GM18505 (cell line): ENCODE data around the gene CCDC18.
"Not testable (repeated sequence)": the region's sequence is repeated elsewhere in the genome, so short reads cannot be mapped to it uniquely, and the experiment has no call there.

Experiments used
- ATAC-seq: cut with Tn5 transposase; IDR thresholded peaks from one replicate; pipeline ENCODE4 v1.9.1; 2021; ENCODE audit not compliant: unreplicated experiment
- POLR2A ChIP-seq: IDR thresholded peaks from 4 replicates; pipeline ENCODE4 v1.6.1; 2011; ENCODE audit warnings: borderline replicate concordance; ENCODE audit not compliant: insufficient read depth, insufficient read length; ENCODE audit errors: extremely low read depth

CCDC18 gene

DNA sequence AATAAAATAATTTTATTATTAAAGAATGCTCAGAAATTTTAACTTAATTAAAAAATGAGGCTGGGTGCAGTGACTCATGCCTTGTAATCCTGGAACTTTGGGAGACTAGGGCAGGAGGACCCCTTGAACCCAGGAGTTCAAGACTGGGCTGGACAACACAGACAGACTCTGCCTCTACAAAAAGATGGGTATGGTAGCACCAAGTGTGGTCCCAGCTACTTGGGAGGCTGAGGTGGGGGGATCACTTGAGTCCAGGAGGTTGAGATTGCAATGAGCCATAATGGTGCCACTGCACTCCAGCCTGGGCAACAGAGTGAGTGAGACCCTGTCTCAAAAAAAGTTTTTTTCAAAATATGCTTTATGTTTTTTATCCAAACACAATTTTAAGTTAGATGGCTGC lies 25.6 kb upstream of the CCDC18 start:
- ATAC-seq = no peak
- no peak for TF ChIP-seq POLR2A

DNA sequence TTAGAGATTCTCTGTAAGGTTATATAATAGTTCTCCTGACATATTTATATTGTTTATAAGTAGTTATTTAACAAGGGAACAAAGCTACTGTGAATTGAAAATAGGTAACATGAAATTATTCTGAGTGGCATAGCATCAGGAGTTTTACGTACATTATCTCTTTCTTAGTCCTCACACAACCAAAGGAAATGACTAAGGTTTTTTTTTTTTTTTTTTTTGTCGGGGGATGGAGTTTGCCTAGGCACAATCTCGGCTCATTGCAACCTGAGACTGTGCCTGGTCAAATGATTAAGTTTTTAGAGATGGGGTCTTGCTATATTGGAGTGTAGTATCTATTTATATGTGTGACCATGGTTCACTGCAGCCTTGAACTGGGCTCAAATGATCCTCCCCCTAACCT lies 25.2 kb upstream of the CCDC18 start:
- no peak for ATAC-seq
- TF ChIP-seq POLR2A = no peak

DNA sequence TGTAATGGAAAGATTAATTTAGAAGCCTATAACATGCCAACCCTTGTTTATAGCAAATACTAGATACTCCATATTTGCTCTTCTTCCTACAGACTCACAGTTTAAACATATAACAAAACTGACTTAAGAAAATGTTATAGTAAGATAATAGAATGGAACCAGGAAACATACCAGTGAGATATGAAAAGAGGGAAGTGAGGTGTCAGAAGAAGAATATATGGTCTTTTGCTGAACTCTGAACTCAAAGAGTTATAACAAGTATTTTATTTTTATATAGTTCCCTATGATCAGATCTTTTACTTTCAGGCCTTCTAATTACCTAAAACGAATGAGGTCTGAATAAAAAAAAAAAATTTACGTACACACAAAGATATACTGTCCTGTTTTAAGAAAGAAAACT lies 21.2 kb upstream of the CCDC18 start:
- TF ChIP-seq POLR2A = no peak
- ATAC-seq = no peak

DNA sequence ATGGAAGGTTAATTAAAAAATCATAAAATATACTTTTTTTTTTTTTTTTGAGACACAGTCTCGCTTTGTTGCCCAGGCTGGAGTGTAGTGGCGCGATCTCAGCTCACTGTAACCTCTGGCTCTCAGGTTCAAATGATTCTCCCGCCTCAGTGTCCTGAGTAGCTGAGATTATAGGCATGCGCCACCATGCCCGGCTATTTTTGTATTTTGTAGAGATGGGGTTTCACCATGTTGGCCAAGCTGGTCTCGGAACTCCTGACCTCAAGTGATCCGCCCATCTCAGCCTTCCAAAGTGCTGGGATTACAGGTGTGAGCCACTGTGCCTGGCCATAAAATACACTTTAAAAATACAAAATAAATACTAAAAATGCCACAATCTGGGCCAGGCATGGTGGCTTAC lies 17.2 kb upstream of the CCDC18 start:
- not testable (repeated sequence) for ATAC-seq

DNA sequence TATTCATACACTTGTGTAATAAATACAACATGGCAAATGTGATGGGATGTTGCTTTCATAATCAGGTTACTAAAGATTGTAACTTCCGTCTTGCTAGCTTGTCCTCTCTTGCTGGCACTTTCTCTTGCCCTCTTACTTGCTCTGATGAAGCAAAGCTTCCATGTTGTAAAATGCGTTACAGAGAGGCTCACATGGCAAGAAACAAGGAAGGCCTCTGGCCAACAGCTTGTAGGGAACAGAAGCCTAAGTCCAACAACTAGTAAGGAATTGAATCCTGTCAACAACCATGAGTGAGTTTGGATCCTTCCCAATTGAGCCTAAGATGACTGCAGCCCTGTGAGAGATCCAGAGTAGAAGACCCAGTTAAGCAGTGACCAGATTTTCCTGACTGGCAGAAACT lies 15.7 kb upstream of the CCDC18 start:
- TF ChIP-seq POLR2A = no peak
- ATAC-seq = no peak

DNA sequence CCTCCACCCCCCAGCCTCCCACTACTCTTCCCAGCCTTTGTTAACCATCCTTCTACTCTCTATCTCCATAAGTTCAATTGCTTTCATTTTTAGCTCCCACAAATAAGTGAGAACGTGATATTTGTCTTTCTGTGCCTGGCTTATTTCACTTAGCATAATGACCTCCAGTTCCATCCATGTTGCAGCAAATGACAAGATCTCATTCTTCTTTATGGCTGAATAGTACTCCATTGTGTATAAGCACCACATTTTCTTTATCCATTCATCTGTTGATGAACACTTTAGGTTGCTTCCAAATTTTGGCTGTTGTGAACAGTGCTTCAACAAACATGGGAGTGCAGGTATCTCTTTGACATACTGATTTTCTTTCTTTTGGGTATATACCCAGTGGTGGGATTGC lies 14.6 kb upstream of the CCDC18 start:
- not testable (repeated sequence) for ATAC-seq

DNA sequence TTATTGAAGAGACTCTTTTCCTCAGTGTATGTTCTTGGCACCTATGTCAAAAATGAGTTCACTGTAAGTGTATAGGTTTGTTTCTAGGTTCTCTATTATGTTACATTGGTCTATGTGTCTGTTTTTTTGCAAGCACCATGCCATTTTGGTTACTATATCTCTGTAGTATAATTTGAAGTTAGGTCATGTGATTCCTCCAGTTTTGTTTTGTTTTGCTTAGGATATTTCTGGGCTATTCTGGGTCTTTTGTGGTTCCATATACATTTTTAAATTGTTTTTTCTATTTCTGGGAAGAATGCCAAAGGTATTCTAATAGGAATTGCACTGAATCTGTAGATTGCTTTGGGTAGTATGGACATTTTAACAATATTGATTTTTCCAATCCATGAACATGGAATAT lies 13.5 kb upstream of the CCDC18 start:
- no peak for ATAC-seq
- no peak for TF ChIP-seq POLR2A

DNA sequence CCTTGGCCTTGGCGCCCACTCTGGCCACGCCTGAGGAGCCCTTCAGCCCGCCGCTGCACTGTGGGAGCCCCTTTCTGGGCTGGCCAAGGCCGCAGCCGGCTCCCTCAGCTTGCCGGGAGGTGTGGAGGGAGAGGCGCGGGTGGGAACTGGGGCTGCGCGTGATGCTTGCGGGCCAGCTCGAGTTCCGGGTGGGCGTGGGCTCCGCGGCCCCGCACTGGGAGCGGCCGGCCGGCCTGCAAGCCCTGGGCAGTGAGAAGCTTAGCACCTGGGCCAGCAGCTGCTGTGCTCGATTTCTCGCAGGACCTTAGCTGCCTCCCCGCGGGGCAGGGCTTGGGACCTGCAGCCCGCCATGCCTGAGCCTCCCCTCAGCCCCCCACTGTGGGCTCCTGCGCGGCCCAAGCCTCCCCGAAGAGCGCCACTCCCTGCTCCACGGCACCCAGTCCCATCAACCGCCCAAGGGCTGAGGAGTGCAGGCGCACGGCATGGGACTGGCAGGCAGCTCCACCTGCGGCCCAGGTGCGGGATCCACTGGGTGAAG lies 10.3 kb upstream of the CCDC18 start:
- ATAC-seq = not testable (repeated sequence)

DNA sequence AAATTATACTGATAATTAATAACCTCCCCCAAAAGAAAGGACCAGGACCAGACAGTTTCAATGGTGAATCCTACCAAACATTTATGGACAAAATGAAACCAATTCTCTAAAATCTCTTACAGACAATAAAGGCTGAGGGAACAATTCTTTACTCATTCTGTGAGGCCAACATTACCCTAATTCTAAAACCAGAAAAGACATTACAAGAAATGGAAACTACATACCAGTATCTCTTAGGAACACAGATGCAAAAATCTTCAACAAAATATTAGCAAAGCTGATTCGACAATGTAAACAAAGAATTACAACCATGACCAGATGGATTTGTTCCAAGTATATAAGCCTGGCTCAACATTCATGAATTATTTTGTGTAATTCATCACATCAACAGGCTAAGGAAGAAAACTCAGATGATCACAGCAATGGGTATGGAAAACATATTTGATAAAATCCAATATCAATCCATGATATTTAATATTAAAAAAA lies 8.9 kb upstream of the CCDC18 start:
- no peak for ATAC-seq

DNA sequence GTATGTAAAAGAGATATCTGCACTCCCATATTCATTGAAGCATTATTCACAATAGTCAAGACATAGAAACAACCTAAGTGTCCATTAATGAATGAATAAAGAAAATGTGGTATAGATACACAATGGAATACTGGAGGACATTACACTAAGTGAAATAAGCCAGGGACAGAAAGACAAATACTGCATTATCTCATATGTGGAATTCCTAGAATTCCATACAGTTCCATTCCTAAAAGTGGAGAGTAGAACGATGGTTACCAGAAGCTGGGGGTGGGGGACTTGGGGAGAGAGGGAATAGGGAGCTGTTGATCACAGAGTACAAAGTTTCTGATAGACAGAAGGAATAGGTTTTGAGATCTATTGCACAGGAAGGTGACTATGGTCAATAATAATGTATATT lies 7.7 kb upstream of the CCDC18 start:
- no peak for TF ChIP-seq POLR2A
- no peak for ATAC-seq

More for the DNA sequence above, 8.9 kb upstream of the CCDC18 start:
- no peak for TF ChIP-seq POLR2A

DNA sequence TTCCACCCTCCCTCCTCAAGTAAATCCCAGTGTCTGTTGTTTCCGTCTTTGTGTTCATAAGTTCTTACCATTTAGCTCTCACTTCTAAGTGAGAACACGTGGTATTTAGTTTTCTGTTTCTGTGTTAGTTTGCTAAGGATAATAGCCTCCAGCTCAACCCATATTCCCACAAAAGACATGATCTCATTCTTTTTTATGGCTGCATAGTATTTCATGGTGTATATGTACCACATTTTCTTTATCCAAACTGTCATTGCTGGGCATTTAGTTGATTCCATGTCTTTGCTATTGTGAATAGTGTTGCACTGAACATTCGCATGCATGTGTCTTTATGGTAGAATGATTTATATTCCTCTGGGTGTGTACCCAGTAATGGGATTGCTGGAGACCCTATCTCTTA lies 5.9 kb upstream of the CCDC18 start:
- not testable (repeated sequence) for ATAC-seq

DNA sequence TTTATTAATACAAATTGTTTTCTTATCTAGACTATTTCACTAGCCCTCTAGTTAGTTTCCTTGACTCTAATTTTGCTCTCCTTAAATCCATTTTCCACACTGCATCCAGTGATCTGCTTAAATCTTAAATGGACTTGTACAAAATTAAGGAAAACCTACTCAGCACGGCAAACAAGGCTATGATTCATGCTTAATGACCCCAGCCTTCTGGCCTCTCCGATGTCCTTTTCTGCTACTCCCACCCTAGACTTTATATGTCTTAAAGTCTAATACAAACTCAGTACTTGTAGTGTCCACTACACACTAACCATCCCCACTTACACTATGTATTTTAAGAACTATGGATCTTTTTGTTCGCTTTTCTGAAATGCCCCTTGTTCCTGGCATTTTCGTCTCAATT lies 2.5 kb upstream of the CCDC18 start:
- TF ChIP-seq POLR2A = no peak

DNA sequence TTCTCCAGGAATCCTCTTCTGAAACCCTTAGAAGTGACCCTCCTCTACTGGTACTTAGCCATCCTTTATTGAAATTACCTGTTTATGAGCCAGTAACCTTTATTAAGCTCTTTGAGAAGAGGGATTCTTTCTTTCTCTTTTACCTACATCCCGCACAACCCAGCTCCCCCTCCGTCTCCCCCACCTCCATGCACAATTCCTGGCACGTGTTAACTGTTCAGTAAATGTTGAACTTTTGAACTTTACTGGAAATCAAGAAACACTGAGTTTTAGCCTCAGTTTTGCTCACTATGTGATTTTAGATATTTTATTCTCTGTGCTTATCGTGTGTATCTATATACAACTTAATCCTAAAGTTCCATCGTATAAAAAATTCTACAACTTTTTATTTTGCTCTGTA lies 2.1 kb upstream of the CCDC18 start:
- no peak for TF ChIP-seq POLR2A
- no peak for ATAC-seq

More for the DNA sequence above, 2.5 kb upstream of the CCDC18 start:
- no peak for ATAC-seq

DNA sequence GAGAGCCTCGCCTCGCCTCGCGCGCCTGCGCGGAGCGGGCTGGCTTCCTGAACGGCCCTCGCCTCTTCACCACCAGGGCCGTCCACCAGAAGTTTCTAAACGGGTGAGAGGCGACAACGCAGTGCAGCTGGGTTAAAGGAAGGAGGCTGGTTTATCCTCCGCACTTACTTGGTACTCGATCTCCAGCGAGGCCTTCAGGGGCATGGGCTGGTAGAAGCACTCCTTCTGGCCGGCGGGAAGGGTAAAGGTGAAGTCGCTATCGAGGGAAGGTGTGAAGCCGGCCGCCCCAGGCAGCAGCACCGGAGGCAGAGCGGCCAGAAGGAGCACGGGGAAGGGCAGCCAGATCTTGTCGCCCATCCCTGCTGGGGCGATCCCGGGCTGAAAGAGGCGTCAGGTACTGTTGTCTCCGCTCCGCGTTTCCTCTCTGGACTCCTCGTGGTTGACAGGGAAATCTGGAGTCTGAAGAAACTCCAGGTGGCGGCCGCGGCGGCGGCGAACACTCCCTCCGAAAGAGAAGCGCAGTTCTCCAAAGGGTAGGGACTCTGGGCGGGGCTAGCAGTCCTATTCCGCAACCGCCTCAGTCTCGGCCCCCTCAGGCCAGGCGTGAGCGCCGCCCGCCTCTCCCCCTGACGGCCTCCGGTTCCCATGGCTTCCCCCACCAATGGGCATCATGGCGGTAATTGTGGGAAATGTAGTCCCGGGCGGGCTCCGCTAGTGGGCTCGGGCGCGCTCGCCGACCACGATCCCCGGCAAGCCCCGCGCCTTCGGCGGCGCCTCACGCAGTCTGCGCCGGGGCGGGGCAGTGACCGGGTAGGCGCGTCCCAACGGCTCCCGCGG lies 420 bp upstream of the CCDC18 start, which contains the start of gene TMED5:
TSS of gene TMED5 (minus strand) at position 528 of the 837 bp plus-strand sequence. CDS start at position 357, 171 bp downstream.
- peak; percentile 90 for TF ChIP-seq POLR2A
- ATAC-seq = peak; percentile 83

DNA sequence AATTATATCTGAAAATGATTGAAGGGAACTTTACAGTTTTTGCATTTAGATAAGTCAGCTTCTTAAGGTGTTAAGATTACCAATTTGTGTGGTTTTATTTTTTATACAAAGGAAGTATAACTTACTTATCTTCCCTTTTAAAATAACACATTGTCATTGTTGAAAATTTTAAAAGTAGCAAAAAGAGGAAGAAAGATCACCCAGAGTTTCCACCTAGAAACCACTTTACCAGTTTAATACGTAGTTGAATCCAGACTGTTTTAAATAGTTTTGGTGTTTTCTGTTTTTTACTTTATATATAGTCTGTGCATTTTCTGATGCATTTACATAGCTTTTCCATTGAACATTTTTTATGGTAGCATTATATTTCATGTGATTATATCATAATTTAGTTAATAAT lies 6.1 kb downstream of the CCDC18 start:
- TF ChIP-seq POLR2A = no peak
- no peak for ATAC-seq
